ENCODE data around the gene JSRP1.
"Not testable (repeated sequence)": the region's sequence is repeated elsewhere in the genome, so short reads cannot be mapped to it uniquely, and the experiment has no call there.

JSRP1 gene

GRCh38 chr19:2282062-2282861 is 26.0 kb upstream of the JSRP1 start, which contains the start of gene PEAK3:
TSS of gene PEAK3 (minus strand) at chr19:2282175. CDS start at chr19:2280931, 1,244 bp downstream.
- DNase-seq: no peak

DNA sequence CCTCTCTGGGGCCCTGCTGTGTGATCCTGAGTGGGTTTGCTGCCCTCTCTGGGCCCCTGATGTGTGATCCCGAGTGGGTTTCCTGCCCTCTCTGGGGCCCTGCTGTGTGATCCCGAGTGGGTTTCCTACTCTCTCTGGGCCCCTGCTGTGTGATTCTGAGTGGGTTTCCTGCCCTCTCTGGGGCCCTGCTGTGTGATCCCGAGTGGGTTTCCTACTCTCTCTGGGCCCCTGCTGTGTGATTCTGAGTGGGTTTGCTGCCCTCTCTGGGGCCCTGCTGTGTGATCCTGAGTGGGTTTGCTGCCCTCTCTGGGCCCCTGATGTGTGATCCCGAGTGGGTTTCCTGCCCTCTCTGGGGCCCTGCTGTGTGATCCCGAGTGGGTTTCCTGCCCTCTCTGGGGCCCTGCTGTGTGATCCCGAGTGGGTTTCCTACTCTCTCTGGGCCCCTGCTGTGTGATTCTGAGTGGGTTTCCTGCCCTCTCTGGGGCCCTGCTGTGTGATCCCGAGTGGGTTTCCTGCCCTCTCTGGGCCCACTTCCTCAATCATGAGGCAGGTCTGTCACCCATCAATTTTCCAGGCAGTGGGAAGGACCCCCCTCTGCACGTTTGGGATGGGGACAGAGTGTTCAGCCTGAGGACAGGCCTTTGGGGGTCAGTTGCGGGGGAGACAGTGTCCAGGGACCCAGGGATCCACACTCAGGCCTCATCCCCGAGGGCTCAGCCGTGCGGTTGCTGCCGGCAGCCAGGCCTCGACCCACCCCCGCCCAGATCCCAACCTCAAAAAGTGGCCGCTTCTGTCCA is 25.2 kb upstream of the JSRP1 start:
- not testable (repeated sequence) for DNase-seq

DNA sequence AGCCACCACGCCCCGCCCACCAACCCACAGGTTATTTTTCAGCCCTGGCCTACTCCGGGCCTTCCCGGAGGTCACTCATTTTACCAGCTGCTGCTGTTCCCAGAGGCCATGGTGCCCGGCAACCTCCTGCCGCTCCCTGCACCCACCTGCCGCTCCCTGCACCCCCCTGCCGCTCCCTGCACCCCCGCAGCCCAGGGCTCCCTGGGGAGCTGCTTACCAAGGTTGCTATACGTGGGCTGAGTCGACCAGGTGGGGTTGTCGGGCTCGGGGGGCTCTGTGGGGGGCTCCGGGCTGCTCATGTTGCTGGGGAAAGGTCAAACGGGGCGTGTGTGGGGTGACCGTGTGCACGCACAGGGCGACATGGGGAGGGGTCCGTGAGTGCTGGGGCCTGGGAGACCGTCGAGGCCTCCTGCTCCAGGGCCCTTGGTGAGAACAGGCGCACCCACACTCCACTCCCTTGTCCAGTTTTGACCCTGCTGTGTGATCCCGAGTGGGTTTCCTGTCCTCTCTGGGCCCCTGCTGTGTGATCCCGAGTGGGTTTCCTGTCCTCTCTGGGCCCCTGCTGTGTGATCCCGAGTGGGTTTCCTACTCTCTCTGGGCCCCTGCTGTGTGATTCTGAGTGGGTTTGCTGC is 24.5 kb upstream of the JSRP1 start:
- no peak for DNase-seq

- DNase-seq: no peak
Measured at GRCh38 chr19:2278459-2279158, 22.4 kb upstream of the JSRP1 start.

DNA sequence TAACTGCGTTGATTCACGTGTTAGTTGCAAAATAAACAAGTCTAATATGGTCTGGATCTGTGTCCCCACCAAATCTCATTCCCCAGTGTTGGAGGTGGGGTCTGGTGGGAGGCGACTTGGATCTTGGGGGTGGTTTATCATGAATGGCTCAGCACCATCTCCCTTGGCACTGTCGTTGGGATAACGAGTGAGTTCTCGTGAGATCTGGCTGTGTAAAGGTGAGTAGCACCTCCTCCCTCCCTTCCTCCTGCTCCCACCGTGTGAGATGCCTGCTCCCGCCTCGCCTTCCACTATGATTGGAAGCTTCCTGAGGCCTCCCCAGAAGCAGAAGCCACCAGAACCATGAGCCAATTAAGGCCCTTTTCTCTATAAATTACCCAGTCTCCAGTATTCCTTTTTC is 20.9 kb upstream of the JSRP1 start:
- no peak for DNase-seq

DNA sequence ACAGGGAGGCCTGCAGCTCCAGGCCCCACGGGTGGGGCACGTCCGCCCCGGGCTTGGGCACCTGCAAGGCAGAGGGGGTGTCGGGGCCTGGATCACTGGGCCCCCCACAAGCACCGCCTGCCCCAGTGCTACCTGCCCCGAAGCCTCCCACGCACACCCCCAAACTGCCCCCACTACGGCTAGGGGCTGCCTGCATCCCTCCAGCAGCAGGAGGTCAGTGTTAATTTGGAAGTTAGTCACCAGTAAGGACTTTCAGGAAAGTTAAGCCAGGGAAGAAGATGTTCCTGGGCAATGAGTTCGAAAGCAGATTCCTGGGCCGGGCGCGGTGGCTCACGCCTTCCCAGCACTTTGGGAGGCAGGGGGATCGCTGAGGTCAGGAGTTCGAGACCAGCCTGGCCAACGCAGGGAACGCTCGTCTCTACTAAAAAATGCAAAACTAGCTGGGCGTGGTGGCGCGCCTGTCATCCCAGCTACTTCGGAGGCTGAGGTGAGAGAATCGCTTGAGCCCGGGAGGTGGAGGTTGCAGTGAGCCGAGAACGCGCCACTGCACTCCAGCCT is 20.3 kb upstream of the JSRP1 start:
- no peak for DNase-seq

DNA sequence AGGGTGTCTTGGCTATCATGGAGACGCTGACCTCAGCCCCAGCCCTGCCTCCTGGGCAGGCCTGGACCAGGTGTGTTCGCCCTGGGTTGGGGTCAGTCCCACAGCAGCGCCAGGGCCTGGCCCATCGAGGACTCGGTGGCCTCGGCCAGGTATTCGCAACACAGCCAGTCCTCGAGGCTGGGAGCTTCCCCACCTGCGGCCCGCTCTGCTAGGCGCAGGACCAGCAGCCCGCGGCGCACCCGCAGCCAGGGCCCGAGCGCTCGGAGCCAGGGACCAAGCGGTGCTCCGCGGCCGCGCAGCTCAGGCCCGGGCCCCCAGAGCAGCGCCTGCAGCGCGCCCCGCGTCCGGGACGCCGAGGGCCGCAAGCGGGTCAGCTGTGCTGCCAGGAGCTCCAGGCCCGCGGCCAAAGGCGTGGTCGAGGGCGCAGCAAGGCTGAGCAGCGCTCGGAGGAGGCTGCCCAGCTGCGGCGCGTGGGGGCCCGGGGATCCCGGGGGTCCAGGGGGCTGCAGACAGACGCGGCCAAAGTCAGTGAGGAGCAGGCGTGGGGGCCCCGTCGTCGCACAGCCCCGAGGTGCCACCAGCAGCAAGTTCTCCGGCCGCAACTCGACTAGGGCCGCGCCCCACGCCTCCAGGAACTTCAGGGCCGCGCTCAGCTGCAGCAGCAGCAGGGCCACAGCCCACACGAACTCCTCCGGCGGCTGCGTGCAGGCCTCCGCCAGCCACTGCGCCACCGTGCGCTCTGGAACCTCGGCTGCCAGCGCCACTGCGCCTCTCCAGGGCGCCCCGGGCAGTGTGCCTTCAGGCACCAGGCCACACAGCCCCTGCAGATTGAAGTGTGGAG is 19.6 kb upstream of the JSRP1 start:
- DNase-seq: no peak

DNA sequence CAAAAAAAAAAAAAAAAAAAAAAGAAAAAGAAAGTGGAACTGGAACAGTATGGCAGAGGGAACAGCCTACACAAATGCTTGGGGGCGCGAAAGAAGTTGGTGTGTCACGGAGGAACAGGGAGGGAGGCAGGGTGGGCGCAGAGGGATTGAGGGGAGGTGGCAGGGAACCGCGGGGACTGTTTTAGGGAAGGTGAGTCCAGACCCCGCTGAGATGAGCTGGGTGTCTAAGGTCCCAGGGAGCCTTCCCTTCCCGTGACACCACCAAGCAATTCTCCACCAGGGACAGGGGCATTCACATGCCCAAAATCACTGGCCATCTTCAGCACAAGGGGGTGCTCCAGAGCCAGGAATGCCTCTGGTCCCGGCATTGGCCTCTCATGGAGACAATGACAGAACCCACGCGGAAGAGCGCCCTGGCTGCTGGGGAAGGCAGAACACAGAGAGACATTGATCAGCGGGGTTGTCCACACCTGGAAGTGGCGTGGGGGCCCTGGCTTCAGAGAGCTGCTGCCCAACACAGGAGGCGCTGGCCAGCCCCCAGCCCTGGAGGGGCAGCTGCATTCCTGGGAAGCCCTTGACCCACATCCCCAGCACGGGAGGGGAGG is 18.8 kb upstream of the JSRP1 start:
- DNase-seq: no peak

DNA sequence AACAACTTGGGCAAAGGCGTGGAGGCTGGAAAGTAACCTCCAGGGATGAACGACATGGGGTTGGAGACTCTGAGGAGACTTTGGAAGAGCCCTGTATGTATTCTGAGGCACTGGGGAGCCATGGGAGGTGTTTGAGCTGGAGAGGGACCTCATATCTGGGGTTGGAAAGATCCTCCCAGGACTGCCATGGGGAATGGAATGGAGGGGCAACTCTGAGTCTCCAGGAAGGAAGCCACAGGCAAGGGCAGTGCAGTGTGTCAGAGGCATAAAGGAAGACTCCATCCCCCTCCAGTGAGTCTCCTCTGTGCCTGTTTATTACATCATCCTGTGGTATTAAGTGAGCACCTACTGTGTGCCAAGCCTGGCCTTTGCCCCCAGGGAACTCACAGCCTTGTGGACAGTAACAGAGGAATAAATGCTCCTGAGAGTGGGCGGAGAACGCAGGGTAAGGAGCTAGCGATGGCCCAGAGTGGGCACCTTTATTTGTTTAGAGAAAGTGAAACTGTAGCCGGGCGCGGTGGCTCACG is 18.0 kb upstream of the JSRP1 start:
- no peak for DNase-seq

- peak; percentile 75 for DNase-seq
Measured at GRCh38 chr19:2273356-2274184, 17.4 kb upstream of the JSRP1 start.

DNA sequence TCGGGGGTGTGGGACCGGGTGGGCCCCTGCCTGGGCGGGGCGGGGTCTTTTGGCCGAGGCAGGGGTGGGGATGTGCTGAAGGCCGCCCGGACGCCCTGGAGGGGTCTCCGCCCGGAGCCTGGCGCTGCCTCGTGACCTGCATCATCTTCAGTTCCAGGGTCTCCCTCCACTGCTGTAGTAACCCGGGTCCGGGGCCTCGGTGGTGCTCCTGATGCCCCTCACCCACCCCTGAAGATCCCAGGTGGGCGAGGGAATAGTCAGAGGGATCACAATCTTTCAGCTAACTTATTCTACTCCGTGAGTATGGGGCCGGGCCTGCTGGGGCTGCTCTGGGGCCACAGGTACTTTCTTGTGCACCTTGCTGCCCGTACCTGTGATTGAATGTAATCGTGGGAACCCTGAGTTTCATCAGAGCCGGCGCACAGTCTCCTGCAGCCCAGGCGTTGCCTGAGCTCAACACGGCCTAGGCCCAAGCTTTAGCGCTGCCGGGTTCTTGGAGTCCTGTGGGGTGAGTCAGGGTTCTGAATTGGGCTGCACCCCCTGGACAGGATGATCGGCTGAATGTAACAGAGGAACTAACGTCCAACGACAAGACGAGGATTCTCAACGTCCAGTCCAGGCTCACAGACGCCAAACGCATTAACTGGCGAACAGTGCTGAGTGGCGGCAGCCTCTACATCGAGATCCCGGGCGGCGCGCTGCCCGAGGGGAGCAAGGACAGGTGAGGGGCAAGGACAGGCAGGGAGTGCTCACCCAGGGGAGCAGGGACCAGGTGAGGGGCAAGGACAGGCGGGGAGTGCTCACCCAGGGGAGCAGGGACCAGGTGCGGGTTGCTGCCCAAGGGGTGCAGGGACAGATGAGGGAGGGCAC is 15.3 kb upstream of the JSRP1 start:
- no peak for DNase-seq

DNA sequence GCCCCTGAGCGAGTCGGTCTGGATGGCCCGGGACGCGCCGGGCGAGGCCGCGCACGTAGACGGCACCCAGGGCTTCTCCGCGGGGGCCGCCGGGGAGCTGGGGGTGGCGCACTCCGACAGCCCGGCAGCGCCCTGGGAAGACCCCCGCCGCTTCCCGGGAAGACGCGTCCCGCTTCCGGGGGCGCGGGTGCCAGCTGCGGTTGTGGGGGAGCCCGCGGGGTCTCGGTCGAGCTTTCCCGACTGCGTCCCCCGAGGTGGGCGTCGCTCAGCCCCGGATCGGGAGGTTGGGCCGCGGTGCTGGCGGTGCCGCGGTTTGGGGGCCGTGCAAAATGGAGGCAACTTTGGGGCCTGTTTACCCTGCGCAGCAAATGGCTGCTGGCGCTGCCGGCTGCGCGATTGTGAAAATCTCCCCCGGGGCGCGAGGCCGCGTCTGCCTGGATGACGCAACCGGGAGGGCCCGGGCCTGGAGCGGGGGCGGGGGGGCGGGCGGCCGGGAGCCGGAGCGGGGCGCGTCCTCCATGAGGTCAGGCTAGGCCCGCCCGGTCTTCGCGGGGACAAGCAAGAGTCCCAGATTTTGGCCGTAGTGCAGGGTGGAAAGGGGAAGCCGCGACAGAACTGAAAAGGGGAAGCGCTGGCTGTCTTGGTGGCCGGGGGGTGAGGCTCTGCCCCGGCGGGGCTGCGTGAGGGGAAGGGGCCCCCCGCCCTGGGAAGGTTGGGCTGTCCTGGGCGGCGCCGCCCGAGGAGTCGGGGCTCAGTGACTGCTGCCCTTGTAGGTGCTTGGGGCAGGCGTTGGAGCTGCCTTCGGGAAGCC is 14.4 kb upstream of the JSRP1 start:
- DNase-seq: peak; percentile 63

DNA sequence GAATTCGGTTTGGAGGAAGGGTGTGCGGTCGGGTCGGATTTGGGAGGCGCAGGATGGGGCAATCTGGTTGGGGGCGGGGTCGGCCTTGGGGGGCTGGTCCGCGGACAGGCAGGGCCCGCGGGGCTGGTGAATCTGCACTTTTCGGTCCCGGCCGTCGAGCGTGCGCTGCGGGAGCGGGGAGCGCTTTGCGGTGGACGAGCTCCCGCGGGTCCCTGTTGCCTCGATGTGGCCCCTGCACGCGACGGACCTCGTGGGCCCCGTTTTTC is 13.9 kb upstream of the JSRP1 start:
- DNase-seq: peak; percentile 36

DNA sequence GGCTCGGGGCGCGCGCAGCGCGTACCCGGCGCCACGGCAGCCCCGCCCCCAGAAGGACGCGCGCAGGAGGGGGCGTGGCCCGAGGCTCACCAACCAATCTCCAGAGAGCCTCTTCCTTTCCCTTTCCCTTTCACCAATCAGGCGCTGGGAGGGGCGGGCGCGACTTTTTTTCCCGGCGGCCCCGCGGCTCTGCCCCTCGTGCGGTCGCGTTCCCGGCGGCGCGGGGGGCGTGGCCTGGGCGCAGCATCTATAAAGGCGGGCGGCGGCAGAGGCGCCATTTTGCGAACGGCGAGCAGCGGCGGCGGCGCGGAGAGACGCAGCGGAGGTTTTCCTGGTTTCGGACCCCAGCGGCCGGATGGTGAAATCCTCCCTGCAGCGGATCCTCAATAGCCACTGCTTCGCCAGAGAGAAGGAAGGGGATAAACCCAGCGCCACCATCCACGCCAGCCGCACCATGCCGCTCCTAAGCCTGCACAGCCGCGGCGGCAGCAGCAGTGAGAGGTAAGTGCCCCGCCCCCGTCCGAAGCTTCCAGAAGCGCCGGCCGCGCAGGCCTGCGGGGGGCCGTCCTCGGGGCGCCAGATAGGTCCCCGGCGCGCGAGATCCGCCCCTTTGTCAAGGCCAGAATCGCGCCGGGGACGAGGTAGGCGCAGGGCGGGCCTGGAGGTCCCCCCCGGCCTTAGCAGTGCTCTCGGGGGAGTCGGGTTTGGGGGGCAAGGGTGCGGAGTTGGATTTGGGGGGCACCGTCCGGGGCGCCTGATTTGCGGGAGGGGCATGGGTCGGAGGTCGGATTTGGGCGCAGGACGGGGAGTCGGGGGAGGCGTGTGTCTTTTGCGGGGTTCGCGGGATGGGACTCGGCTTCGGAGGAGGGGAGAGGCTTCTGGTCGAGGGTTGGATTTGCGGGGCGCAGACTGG is 13.3 kb upstream of the JSRP1 start:
- peak; percentile 98 for DNase-seq

DNA sequence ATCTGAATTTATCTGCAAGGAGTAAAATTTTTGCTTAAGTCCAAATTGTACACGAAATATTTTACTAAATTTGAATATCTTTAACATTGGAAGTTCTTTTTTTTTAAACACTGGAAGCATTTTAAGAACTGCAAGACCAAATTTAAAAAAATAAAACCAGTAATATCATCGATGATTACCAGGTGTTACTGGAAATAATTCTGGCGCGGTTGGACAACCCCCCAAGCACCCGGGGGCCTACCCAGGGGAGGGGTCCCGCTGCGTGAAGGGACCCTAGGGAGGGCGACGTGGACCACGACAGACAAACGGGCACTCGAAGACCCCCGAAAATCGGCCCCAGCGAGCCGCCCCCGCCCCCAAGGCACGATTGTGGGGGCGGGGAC is 12.6 kb upstream of the JSRP1 start:
- DNase-seq: no peak

GRCh38 chr19:2268480-2268830 is 12.2 kb upstream of the JSRP1 start:
- no peak for DNase-seq
